Gastroesophageal sphincter (tissue), 3 donors: ENCODE data around the gene PNRC1.

Source experiments
- EP300 ChIP-seq: sonication (generic); formaldehyde crosslinking; IDR thresholded peaks from one replicate; pipeline ENCODE4 v1.6.1; 2017; ENCODE audit warnings: antibody characterized with exemption, mild to moderate bottlenecking
- POLR2AphosphoS5 ChIP-seq: sonication (generic); formaldehyde crosslinking; IDR thresholded peaks from one replicate; pipeline ENCODE4 v1.6.1; 2017; ENCODE audit warnings: antibody characterized with exemption
- TF ChIP-seq, protein P1 (sequence below), 4 experiments: fragments of 200-600 bp in 2 of 4; fragments of 450-650 bp in 2 of 4; sonication (generic) in 1 of 4; IDR thresholded peaks; one replicate each; pipeline ENCODE4 v1.5.1; 2017 to 2019; ENCODE audit warnings: antibody characterized with exemption in 4 of 4, mild to moderate bottlenecking in 2 of 4, moderate library complexity in 2 of 4

GRCh38 chr6:89033461-89033860, 47.1 kb upstream of the PNRC1 start:
- TF ChIP-seq, protein P1, sequence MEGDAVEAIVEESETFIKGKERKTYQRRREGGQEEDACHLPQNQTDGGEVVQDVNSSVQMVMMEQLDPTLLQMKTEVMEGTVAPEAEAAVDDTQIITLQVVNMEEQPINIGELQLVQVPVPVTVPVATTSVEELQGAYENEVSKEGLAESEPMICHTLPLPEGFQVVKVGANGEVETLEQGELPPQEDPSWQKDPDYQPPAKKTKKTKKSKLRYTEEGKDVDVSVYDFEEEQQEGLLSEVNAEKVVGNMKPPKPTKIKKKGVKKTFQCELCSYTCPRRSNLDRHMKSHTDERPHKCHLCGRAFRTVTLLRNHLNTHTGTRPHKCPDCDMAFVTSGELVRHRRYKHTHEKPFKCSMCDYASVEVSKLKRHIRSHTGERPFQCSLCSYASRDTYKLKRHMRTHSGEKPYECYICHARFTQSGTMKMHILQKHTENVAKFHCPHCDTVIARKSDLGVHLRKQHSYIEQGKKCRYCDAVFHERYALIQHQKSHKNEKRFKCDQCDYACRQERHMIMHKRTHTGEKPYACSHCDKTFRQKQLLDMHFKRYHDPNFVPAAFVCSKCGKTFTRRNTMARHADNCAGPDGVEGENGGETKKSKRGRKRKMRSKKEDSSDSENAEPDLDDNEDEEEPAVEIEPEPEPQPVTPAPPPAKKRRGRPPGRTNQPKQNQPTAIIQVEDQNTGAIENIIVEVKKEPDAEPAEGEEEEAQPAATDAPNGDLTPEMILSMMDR (IDR thresholded peaks at IDR 0.05): no peak
- TF ChIP-seq POLR2AphosphoS5 (no peak), EP300 (no peak)
